Measurements from ENCODE around the gene RAI1.

DNA sequence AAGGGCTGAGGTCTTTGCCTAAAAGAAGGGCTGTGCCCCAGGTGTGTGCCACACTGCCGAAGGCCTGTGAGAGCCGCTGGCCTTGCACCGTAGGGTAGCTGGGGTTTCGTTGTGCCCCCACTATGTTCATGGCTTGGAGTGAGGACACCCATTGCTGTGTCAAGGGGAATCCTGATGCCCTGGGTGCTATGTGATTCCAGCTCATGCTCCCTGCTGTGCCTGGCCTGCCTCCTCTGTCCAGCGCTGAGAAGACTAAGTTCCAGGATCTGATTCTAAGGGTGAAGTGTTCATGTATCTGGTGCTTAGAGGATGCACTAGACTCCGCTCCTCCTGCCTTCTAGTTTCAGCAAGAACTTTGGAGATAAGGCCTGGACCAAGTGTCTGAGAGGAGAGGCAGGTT, 108.2 kb downstream of the RAI1 start:
- TF ChIP-seq, protein P1, sequence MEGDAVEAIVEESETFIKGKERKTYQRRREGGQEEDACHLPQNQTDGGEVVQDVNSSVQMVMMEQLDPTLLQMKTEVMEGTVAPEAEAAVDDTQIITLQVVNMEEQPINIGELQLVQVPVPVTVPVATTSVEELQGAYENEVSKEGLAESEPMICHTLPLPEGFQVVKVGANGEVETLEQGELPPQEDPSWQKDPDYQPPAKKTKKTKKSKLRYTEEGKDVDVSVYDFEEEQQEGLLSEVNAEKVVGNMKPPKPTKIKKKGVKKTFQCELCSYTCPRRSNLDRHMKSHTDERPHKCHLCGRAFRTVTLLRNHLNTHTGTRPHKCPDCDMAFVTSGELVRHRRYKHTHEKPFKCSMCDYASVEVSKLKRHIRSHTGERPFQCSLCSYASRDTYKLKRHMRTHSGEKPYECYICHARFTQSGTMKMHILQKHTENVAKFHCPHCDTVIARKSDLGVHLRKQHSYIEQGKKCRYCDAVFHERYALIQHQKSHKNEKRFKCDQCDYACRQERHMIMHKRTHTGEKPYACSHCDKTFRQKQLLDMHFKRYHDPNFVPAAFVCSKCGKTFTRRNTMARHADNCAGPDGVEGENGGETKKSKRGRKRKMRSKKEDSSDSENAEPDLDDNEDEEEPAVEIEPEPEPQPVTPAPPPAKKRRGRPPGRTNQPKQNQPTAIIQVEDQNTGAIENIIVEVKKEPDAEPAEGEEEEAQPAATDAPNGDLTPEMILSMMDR (IDR thresholded peaks at IDR 0.05) = no peak
- TF ChIP-seq POLR2A (IDR thresholded peaks at IDR 0.05) = no peak
- TF ChIP-seq EP300 (IDR thresholded peaks at IDR 0.05) = no peak

All from ovary (tissue), 3 donors.